Endothelial cell of umbilical vein (primary cell): ENCODE measurements around the gene CHRNE. TPM values are rescaled to one million over a fixed set of nuclear protein-coding genes. Genes with fewer than 3 reads are reported as not detected.
"Not testable (repeated sequence)": the region's sequence is repeated elsewhere in the genome, so short reads cannot be mapped to it uniquely, and the experiment has no call there.

Experiments
- BruUV-seq: library from RNA; stranded (reverse); fragments of 400-500 nt; replicated peaks from 2 replicates; lab custom pipeline; 2021; lab: Mats Ljungman, UMichigan
- CTCF ChIA-PET: fragments of 300-600, 350-600 bp; sonication (Branson Sonifier 250); formaldehyde crosslinking; loops from one replicate; lab custom pipeline; 2021; ENCODE audit warnings: antibody characterized with exemption, inconsistent platforms; lab: Charles Lee
- POLR2A ChIA-PET: fragments of 300-600, 350-600 bp; sonication (Branson Sonifier 250); formaldehyde crosslinking; loops from one replicate; lab custom pipeline; 2021; ENCODE audit warnings: antibody characterized with exemption, inconsistent platforms; lab: Charles Lee
- DNase-seq: peaks from one replicate; pipeline ENCODE4 v3.0.0-alpha.2; 2011; ENCODE audit warnings: low read depth, low spot score
- FAIRE-seq: peaks from 2 replicates; lab custom pipeline; 2011; peaks lifted over from hg19 to GRCh38; lab: Jason Lieb, UNC
- H2AFZ ChIP-seq: 2 replicates; pipeline ENCODE4 v1.6.0; 2012; ENCODE audit warnings: low read depth, low read length, control low read depth, inconsistent platforms
- H3K27ac ChIP-seq: 2 replicates; pipeline ENCODE4 v1.5.1; 2011; ENCODE audit warnings: low read depth, mild to moderate bottlenecking, control low read depth, low read length, moderate library complexity; ENCODE audit not compliant: insufficient read depth
- H3K27me3 ChIP-seq, 2 experiments: 2 replicates each; pipeline versions ENCODE4 v1.6.0 to v1.6.1; 2011; ENCODE audit warnings: low read length in 2 of 2, mixed read lengths in 1 of 2; ENCODE audit not compliant: control insufficient read depth in 2 of 2, insufficient read depth in 2 of 2
- H3K36me3 ChIP-seq, 2 experiments: 2 replicates in 1 of 2; 3 replicates in 1 of 2; pipeline ENCODE4 v1.5.1; 2011; ENCODE audit warnings: low read length in 2 of 2, mild to moderate bottlenecking in 1 of 2, moderate library complexity in 1 of 2; ENCODE audit not compliant: control insufficient read depth in 2 of 2, insufficient read depth in 2 of 2; ENCODE audit errors: extremely low read depth in 1 of 2
- H3K4me1 ChIP-seq: 3 replicates; pipeline ENCODE4 v1.5.1; 2011; ENCODE audit warnings: mild to moderate bottlenecking, low read length; ENCODE audit not compliant: control insufficient read depth, insufficient read depth; ENCODE audit errors: extremely low read depth
- H3K4me2 ChIP-seq: 2 replicates; pipeline ENCODE4 v1.6.1; 2011; ENCODE audit warnings: low read length, control low read depth, mixed read lengths; ENCODE audit not compliant: insufficient read depth
- H3K4me3 ChIP-seq, 3 experiments: fragments of 200-600 bp in 1 of 3; sonication (generic), shearing (Covaris generic) in 1 of 3; replicated peaks in 1 of 3; 2 replicates each; pipeline ENCODE4 v1.5.1; 2011 to 2016; ENCODE audit warnings: control low read depth in 3 of 3, low read length in 3 of 3, mild to moderate bottlenecking in 2 of 3, inconsistent platforms in 1 of 3, low read depth in 1 of 3, moderate library complexity in 1 of 3; ENCODE audit not compliant: insufficient read depth in 1 of 3
- H3K79me2 ChIP-seq: 2 replicates; pipeline ENCODE4 v1.6.0; 2012; ENCODE audit warnings: low read length, inconsistent platforms; ENCODE audit not compliant: control insufficient read depth, insufficient read depth
- H3K9ac ChIP-seq: replicated peaks from 2 replicates; pipeline ENCODE3; 2011; ENCODE audit warnings: low read length, control low read depth; ENCODE audit not compliant: insufficient read depth; ENCODE audit errors: extremely low read depth
- H3K9me1 ChIP-seq: replicated peaks from 3 replicates; pipeline ENCODE4 v1.6.0; 2011; ENCODE audit warnings: mild to moderate bottlenecking, low read length; ENCODE audit not compliant: control insufficient read depth, insufficient read depth; ENCODE audit errors: extremely low read depth
- H3K9me3 ChIP-seq: replicated peaks from 2 replicates; pipeline ENCODE4 v1.5.1; 2012; ENCODE audit warnings: low read length, inconsistent platforms; ENCODE audit not compliant: control insufficient read depth, insufficient read depth
- H4K20me1 ChIP-seq: replicated peaks from 2 replicates; pipeline ENCODE3; 2011; ENCODE audit warnings: mild to moderate bottlenecking, low read length; ENCODE audit not compliant: control insufficient read depth, insufficient read depth; ENCODE audit errors: extremely low read depth
- FOS ChIP-seq: IDR thresholded peaks from 2 replicates; pipeline ENCODE4 v1.6.1; 2011; ENCODE audit warnings: mild to moderate bottlenecking, low read length, moderate library complexity, borderline replicate concordance; ENCODE audit not compliant: insufficient read depth
- GATA2 ChIP-seq: IDR thresholded peaks from 2 replicates; pipeline ENCODE4 v1.7.0; 2011; ENCODE audit warnings: low read depth, mild to moderate bottlenecking, moderate library complexity, mixed read lengths, low read length; ENCODE audit not compliant: insufficient read length, insufficient read depth
- POLR2A ChIP-seq: IDR thresholded peaks from 2 replicates; pipeline ENCODE4 v1.6.1; 2012; ENCODE audit warnings: low read depth, mild to moderate bottlenecking, control low read depth, low read length
- POLR2AphosphoS5 ChIP-seq: IDR thresholded peaks from 2 replicates; pipeline ENCODE4 v1.6.1; 2012; ENCODE audit warnings: low read depth, mild to moderate bottlenecking, control low read depth, low read length, moderate library complexity; ENCODE audit not compliant: insufficient read depth
- dilution Hi-C: fragments of 300-500 bp; cut with MboI; formaldehyde crosslinking; loops from one replicate; pipeline ENCODE4 v1.15.0; 2019; ENCODE audit warnings: low sequenced_read_pairs; ENCODE audit not compliant: extremely low pct_ligation_motif_present
- intact Hi-C: fragments of 100-400 bp; cut with micrococcal nuclease; formaldehyde crosslinking; loops from one replicate; pipeline ENCODE4 v1.10.0; 2022
- polyA plus RNA-seq, 4 experiments: library from polyadenylated mRNA; depleted of rRNA in 3 of 4; stranded (reverse) in 3 of 4; unstranded in 1 of 4; fragments of >200 nt; gene quantifications; 2 replicates each; pipeline versions ENCODE4 v1.2.1 to v1.2.3, GENCODE V29; 2011 to 2012; ENCODE audit warnings: missing spikeins in 1 of 4
- total RNA-seq: library from RNA; stranded (reverse); gene quantifications from 2 replicates; pipeline ENCODE4 v1.2.3, GENCODE V29; 2021
- TF ChIP-seq, protein P1 (sequence below), 2 donors: IDR thresholded peaks; 1 replicate in 1 of 2; 2 replicates in 1 of 2; pipeline ENCODE4 v1.5.1; 2011; ENCODE audit warnings: low read length in 2 of 2, mild to moderate bottlenecking in 2 of 2, moderate library complexity in 2 of 2, control low read depth in 1 of 2, inconsistent platforms in 1 of 2, low read depth in 1 of 2; ENCODE audit not compliant: insufficient read depth in 1 of 2; ENCODE audit errors: extremely low read depth in 1 of 2
- TF ChIP-seq, protein P2 (sequence below): IDR thresholded peaks from 2 replicates; pipeline ENCODE4 v1.6.1; 2011; ENCODE audit not compliant: insufficient read depth, insufficient read length

CHRNE gene
- total and polyA plus RNA-seq, 2 donors (not counting 3 experiments of a cell fraction or from before 2014, with no cell fraction given) = 0.84 to 1.1 TPM

DNA sequence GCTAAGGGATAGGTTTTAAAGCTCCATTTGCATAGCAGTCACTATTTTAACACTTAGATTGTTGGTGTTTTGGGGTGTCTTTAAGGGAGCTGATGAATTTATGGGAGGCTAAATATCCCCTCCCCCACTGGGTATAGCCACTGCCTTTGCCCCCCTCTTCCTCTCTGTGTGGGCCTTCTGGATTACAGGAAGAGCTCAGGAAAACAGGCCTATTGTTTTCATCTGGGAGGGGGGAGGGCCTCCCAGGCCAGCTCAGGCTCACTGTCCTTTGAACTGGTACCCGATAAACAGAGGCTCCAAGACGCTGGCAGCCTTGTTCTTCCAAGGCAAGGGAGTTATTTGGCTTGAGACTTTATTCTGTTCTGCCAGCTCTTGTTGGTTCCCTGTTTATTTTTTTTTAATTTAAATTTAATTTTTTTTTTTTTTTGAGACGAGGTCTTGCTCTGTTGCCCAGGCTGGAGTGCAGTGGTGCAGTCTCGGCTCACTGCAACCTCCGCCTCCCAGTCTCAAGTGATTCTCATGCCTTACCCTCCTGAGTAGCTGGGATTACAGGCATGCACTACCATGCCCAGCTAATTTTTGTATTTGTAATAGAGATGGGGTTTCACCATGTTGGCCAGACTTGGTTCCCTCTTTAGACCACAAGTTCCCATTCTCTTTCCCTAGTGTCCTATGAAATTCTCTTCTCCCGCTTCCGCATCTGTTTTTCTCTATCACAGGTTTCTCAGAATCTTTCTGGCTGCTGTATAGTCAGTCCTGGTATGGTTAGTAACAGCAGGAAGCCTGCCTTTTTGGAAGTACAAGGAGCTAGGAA, 44.6 kb downstream of the CHRNE start:
- H2AFZ ChIP-seq = peak overlapping the region; percentile 34
- peak overlapping the region in 1 of 3 experiments; percentile 48 for H3K4me3 ChIP-seq
- ChIA-PET POLR2A (interaction anchor here (0.6 to 1.6 kb wide), 7 partner anchors 10 to 257 kb away, joined by 3 to 7 read pairs (median 3); partner anchors contain the start of genes PLD2 and PSMB6), CTCF (interaction anchor here (0.7 to 2.4 kb wide), 15 partner anchors 9 to 291 kb away, joined by 3 to 14 read pairs (median 6); partner anchors contain the start of genes ARRB2, GLTPD2, MINK1 and PLD2)
- H3K4me2 ChIP-seq = peak overlapping the region; percentile 83
- H3K9me1 ChIP-seq = no peaks in the 10 kb centered on the region
- TF ChIP-seq POLR2AphosphoS5 = peak; percentile 65
- TF ChIP-seq, protein P1, sequence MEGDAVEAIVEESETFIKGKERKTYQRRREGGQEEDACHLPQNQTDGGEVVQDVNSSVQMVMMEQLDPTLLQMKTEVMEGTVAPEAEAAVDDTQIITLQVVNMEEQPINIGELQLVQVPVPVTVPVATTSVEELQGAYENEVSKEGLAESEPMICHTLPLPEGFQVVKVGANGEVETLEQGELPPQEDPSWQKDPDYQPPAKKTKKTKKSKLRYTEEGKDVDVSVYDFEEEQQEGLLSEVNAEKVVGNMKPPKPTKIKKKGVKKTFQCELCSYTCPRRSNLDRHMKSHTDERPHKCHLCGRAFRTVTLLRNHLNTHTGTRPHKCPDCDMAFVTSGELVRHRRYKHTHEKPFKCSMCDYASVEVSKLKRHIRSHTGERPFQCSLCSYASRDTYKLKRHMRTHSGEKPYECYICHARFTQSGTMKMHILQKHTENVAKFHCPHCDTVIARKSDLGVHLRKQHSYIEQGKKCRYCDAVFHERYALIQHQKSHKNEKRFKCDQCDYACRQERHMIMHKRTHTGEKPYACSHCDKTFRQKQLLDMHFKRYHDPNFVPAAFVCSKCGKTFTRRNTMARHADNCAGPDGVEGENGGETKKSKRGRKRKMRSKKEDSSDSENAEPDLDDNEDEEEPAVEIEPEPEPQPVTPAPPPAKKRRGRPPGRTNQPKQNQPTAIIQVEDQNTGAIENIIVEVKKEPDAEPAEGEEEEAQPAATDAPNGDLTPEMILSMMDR (IDR thresholded peaks at IDR 0.05; ENCODE audit: extremely low read depth in 1 of 2, insufficient read depth in 1 of 2, low read depth in 1 of 2, low read length in 2 of 2) = no peak
- no peak for TF ChIP-seq POLR2A
- TF ChIP-seq FOS = no peak
- no peak for TF ChIP-seq GATA2
- TF ChIP-seq, protein P2, sequence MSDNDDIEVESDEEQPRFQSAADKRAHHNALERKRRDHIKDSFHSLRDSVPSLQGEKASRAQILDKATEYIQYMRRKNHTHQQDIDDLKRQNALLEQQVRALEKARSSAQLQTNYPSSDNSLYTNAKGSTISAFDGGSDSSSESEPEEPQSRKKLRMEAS = no peak
- no peaks in the 10 kb centered on the region for H3K9me3 ChIP-seq
- intact Hi-C loops (loop anchor here (1.0 to 2.0 kb wide), 2 partner anchors 24 to 61 kb away; partner anchors contain the start of gene PSMB6), dilution Hi-C loops (no loop called here)
- DNase-seq = peak; percentile 90
- peak overlapping the region; percentile 79 for H3K27ac ChIP-seq
- H4K20me1 ChIP-seq = no peaks in the 10 kb centered on the region
- peaks cover 33% of the 10 kb centered on the region for H3K79me2 ChIP-seq
- H3K4me1 ChIP-seq = peaks cover 44% of the 10 kb centered on the region
- TSS peak; percentile 36 for BruUV-seq
- peaks cover 0 to 2% of the 10 kb centered on the region in 2 experiments for H3K36me3 ChIP-seq
- peak overlapping the region; percentile 57 for H3K9ac ChIP-seq
- FAIRE-seq = peak; percentile 99
- no peaks in the 10 kb centered on the region for H3K27me3 ChIP-seq

DNA sequence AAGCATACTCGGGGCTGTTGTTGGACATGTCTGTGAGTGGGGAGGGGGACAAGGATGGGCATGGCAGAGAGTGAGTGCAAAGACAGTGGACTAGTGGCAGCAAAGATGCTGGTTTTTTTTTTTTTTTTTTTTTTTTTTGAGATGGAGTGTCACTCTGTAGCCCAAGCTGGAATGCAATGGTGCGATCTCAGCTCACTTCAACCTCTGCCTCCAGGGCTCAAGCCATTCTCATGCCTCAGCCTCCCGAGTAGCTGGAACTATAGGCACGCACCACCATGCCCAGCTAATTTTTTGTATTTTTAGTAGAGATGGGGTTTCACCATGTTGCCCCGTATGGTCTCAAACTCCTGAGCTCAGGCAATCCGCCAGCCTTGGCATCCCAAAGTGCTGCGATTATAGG, 45.6 kb downstream of the CHRNE start:
- H3K9ac ChIP-seq, dilution Hi-C loops, H3K4me3 ChIP-seq, H2AFZ ChIP-seq, H3K9me1 ChIP-seq, H3K27me3 ChIP-seq, BruUV-seq, DNase-seq, intact Hi-C loops, H3K9me3 ChIP-seq, H4K20me1 ChIP-seq, H3K36me3 ChIP-seq: not testable (repeated sequence)
- Histone ChIP-seq H3K79me2 (peaks cover 31% of the 10 kb centered on the region), H3K4me1 (peaks cover 41% of the 10 kb centered on the region), H3K27ac (peak overlapping the region; percentile 79), H3K4me2 (peak overlapping the region; percentile 83)
- ChIA-PET CTCF (interaction anchor here (1.8 to 2.4 kb wide), 6 partner anchors 17 to 147 kb away, joined by 7 to 14 read pairs (median 8); partner anchors contain the start of genes ARRB2, GLTPD2, MINK1 and PLD2), POLR2A (interaction anchor here (1.1 kb wide), 1 partner anchor 50 kb away, joined by 3 read pairs; the partner anchor contains the start of gene PLD2)
- peak; percentile 33 for FAIRE-seq
